Cardiac muscle cell (in vitro differentiated cells and primary cell): ENCODE data around the gene ADGRB2. TPM values are rescaled to one million over a fixed set of nuclear protein-coding genes. Genes with fewer than 3 reads are reported as not detected.

ENCODE experiments used
- DNase-seq, 2 donors: peaks; one replicate each; pipeline versions ENCODE4 v3.0.0 to v3.0.0-alpha.2; 2010 to 2017; ENCODE audit warnings: low read depth in 1 of 2, low spot score in 1 of 2
- H3K27ac ChIP-seq: fragments of 200-600 bp; sonication (generic); 2 replicates; pipeline ENCODE4 v1.5.1; 2016
- H3K27me3 ChIP-seq: fragments of 200-600 bp; sonication (generic); 2 replicates; pipeline ENCODE4 v1.6.0; 2016; ENCODE audit warnings: control low read depth
- H3K36me3 ChIP-seq: fragments of 200-600 bp; sonication (generic); 2 replicates; pipeline ENCODE4 v1.5.1; 2016; ENCODE audit warnings: control low read depth
- H3K4me1 ChIP-seq: fragments of 200-600 bp; sonication (generic); 2 replicates; pipeline ENCODE4 v1.8.1; 2017; ENCODE audit warnings: low read depth, mild to moderate bottlenecking, mixed run types
- H3K4me3 ChIP-seq: fragments of 200-600 bp; sonication (generic); 2 replicates; pipeline ENCODE4 v1.5.1; 2016; ENCODE audit warnings: mild to moderate bottlenecking
- H3K9me3 ChIP-seq: fragments of 200-600 bp; sonication (generic); 2 replicates; pipeline ENCODE4 v1.5.1; 2017; ENCODE audit warnings: low read depth, mild to moderate bottlenecking, control low read depth
- polyA plus RNA-seq: library from polyadenylated mRNA; unstranded; fragments of >200 nt; fragmentation: Nextera tagmentation; extraction: Ambion mirVana; gene quantifications from 2 replicates; pipeline ENCODE4 v1.2.1, GENCODE V29; 2016
- total RNA-seq: library from RNA; depleted of rRNA; stranded (reverse); fragments of >200 nt; gene quantifications from 2 replicates; pipeline ENCODE4 v1.2.3, GENCODE V29; 2016
- TF ChIP-seq, protein P1 (sequence below): IDR thresholded peaks from 2 replicates; pipeline ENCODE4 v1.5.1; 2012; ENCODE audit warnings: low read depth, mild to moderate bottlenecking, low read length

Gene ADGRB2
- total and polyA plus RNA-seq, 2 experiments from 2014 or later, result 95.0 to 309 TPM

DNA sequence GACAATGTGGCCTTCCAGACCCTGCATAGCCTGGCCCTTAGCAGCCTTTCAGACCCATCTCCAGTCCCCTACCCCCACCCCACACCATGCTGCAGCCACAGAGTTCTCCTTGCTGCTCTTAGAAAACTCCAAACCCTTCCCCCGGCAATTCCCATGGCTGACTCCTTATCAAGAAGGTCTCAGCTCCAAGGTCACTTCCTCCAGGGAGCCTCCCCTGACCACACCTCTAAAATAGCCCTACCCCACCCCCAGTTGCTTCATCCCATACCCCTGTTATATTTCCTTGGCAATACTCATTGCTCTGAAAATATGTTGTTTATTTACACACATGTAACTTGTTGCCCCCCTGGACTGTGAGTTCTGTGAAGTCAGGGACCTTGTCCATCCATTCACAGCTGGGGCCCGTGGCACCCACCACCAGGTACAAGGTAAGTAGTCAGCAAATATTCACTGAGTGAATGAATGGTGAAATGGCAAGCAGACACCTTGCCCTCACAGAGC lies 4.3 kb upstream of the ADGRB2 start:
- TF ChIP-seq, protein P1, sequence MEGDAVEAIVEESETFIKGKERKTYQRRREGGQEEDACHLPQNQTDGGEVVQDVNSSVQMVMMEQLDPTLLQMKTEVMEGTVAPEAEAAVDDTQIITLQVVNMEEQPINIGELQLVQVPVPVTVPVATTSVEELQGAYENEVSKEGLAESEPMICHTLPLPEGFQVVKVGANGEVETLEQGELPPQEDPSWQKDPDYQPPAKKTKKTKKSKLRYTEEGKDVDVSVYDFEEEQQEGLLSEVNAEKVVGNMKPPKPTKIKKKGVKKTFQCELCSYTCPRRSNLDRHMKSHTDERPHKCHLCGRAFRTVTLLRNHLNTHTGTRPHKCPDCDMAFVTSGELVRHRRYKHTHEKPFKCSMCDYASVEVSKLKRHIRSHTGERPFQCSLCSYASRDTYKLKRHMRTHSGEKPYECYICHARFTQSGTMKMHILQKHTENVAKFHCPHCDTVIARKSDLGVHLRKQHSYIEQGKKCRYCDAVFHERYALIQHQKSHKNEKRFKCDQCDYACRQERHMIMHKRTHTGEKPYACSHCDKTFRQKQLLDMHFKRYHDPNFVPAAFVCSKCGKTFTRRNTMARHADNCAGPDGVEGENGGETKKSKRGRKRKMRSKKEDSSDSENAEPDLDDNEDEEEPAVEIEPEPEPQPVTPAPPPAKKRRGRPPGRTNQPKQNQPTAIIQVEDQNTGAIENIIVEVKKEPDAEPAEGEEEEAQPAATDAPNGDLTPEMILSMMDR, result no peak
- H3K36me3 ChIP-seq, result no peaks in the 10 kb centered on the region
- no peak for DNase-seq
- H3K27ac ChIP-seq, result no peak overlapping the region
- no peak overlapping the region for H3K4me3 ChIP-seq
- no peaks in the 10 kb centered on the region for H3K9me3 ChIP-seq
- peaks cover 19% of the 10 kb centered on the region for H3K27me3 ChIP-seq
- H3K4me1 ChIP-seq, result peaks cover 45% of the 10 kb centered on the region

DNA sequence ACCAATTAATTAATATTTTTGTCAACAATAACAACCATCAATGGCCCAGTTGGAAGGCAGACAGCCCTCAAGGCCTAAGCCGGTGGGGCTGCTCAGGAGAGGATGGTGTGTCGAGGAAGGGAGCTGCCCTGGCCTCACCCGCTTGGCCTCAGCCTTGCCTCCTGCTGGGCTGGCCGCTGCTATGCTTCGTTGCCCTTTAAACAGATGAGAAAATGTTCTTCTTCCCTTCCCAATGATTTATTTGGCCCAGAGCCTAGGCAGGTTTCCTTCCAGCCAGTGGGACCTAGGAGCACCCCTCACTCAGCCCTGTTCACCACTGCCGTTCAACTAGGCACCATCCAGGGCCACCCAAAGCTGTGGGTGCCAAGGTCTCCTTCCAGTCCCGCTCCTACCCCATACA lies 3.1 kb upstream of the ADGRB2 start:
- no peak for DNase-seq
- H3K9me3 ChIP-seq, result no peaks in the 10 kb centered on the region
- H3K27ac ChIP-seq, result no peak overlapping the region
- H3K4me1 ChIP-seq, result peaks cover 44% of the 10 kb centered on the region
- no peak overlapping the region for H3K4me3 ChIP-seq
- TF ChIP-seq, protein P1, result no peak
- H3K27me3 ChIP-seq, result peaks cover 7% of the 10 kb centered on the region
- H3K36me3 ChIP-seq, result no peaks in the 10 kb centered on the region

DNA sequence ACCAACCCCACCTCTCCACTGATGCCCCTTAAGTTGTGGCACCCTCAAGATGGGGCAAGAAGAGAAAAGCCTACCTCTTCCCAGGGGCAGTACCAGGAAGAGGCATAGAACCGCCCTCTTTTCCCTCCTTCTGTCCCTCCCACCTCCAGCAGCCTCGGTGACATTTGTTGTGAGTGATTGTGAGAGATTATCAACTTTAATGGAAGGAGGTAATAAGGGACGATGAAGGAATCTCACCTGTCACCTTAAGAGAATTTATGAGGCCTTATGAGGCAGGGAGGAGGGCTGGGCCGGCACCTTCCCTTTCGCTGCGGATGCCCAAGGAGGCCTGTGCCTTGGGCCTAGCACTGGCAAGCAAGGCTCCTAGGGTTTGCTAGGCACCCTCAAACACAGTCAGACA lies 1.4 kb upstream of the ADGRB2 start:
- peaks cover 44% of the 10 kb centered on the region for H3K4me1 ChIP-seq
- no peak for DNase-seq
- H3K27me3 ChIP-seq, result no peaks in the 10 kb centered on the region
- no peaks in the 10 kb centered on the region for H3K36me3 ChIP-seq
- TF ChIP-seq, protein P1, result no peak
- H3K9me3 ChIP-seq, result no peaks in the 10 kb centered on the region
- H3K4me3 ChIP-seq, result no peak overlapping the region
- H3K27ac ChIP-seq, result no peak overlapping the region

DNA sequence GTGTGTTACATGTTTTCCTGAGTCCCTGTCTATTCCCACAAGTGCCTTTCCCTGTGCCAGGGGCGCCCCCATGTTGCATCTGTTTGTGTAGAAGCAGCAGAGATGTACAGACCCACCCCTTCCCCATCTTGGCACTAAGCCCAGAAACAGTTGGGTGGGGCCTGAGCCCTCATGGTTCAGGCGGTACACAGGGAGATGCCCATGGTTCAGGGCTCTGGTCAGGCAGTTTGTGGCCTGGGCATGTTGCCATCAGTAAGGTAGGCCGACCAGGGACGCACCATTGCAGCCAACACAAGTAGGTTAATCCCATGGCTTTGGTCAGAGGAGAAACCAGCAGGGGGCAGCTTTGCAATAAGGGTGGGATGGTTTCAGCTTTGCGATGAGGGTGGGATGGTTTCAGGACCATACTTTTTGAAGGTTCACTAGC lies 914 bp upstream of the ADGRB2 start:
- Histone ChIP-seq H3K4me1 (peaks cover 42% of the 10 kb centered on the region), H3K9me3 (no peaks in the 10 kb centered on the region), H3K27me3 (no peaks in the 10 kb centered on the region), H3K4me3 (peak overlapping the region; percentile 97), H3K36me3 (no peaks in the 10 kb centered on the region), H3K27ac (no peak overlapping the region)
- TF ChIP-seq, protein P1, result peak; percentile 51
- DNase-seq, result peak; percentile 45 to 81

DNA sequence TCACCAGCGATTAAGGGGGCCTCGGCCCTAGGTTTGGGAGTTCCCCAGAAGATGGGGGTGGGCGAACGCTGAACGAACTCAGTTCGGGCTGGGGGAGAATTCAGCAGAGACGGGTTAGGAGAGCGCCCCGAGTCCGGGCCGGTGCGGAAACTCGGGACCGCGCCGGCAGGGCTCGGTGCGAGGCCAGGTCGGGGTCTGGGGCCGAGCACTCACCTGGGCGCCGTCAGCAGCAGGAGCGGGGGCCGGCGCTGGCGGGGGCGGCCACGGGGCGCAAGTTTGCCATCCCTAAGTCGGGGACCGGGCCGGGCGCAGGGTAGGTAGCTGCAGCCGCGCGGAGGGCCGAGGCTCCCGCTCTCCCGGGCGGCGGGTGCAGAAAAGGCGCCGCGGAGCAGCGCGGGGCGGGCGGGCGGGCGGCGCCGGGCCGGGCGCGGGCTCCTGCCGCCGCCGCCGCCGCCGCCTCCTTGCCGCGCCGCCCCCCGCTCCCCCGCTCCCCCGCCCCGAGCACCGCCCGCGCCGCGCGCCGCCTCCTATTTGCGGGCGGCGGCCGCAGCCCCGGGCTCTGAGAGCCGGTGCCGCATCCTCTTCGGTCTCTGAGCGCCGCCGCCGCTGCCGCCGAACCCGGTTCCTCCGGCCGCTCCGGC lies 349 bp downstream of the ADGRB2 start:
- Histone ChIP-seq H3K4me3 (peak overlapping the region; percentile 97), H3K27me3 (no peaks in the 10 kb centered on the region), H3K27ac (no peak overlapping the region), H3K4me1 (peaks cover 39% of the 10 kb centered on the region), H3K36me3 (no peaks in the 10 kb centered on the region), H3K9me3 (no peaks in the 10 kb centered on the region)
- no peak for DNase-seq
- TF ChIP-seq, protein P1, result no peak
